Body of pancreas (tissue), 4 donors: Measurements from ENCODE around the gene DENND5B. TPM values are rescaled to one million over a fixed set of nuclear protein-coding genes. Genes with fewer than 3 reads are reported as not detected.

Experiments used
- ATAC-seq: fragments of 150-250 bp; one replicate; pipeline ENCODE4 v1.9.1; 2016
- DNase-seq, 4 donors: peaks; one replicate each; pipeline ENCODE4 v3.0.0-alpha.2; 2019
- H3K27ac ChIP-seq, 4 donors: fragments of 200-600 bp; sonication (generic); 1 replicate in 3 of 4; 2 replicates in 1 of 4; pipeline versions ENCODE4 v1.5.1 to v1.6.1; 2016 to 2019; ENCODE audit warnings: mild to moderate bottlenecking in 1 of 4, mixed read lengths in 1 of 4, moderate library complexity in 1 of 4
- H3K27me3 ChIP-seq, 2 donors: fragments of 200-600 bp; sonication (generic); one replicate each; pipeline ENCODE4 v1.6.0; 2016; ENCODE audit warnings: mild to moderate bottlenecking in 1 of 2
- H3K36me3 ChIP-seq, 2 donors: fragments of 200-600 bp; sonication (generic); replicated peaks in 1 of 2; 2 replicates each; pipeline ENCODE4 v1.5.1; 2016; ENCODE audit warnings: low read depth in 2 of 2; ENCODE audit not compliant: insufficient read depth in 1 of 2
- H3K4me1 ChIP-seq: fragments of 200-600 bp; sonication (generic); one replicate; pipeline ENCODE4 v1.6.0; 2016
- H3K4me3 ChIP-seq, 2 donors: fragments of 200-600 bp; sonication (generic); 1 replicate in 1 of 2; 2 replicates in 1 of 2; pipeline ENCODE4 v1.5.1; 2016 to 2019
- H3K9me3 ChIP-seq, 3 donors: fragments of 200-600 bp; sonication (generic); 1 replicate in 2 of 3; 2 replicates in 1 of 3; pipeline ENCODE4 v1.5.1; 2016
- CTCF ChIP-seq, 7 experiments: fragments of 450-650 bp in 4 of 7; fragments of 200-600 bp in 3 of 7; sonication (generic) in 3 of 7; IDR thresholded peaks; one replicate each; pipeline ENCODE4 v1.5.1; 2016 to 2019; ENCODE audit warnings: antibody characterized with exemption in 7 of 7
- POLR2A ChIP-seq, 3 donors: fragments of 450-650 bp; IDR thresholded peaks; one replicate each; pipeline ENCODE4 v1.6.1; 2016; ENCODE audit warnings: antibody characterized with exemption in 3 of 3, mild to moderate bottlenecking in 2 of 3
- WGBS, 2 donors: methylation state at CpG; one replicate each; pipeline ENCODE4 v1.1.5; 2017; 5-methylcytosine and 5-hydroxymethylcytosine counted together
- intact Hi-C: fragments of 100-400 bp; cut with DNase I; formaldehyde crosslinking; loops from one replicate; pipeline ENCODE4 v1.15.1; 2023
- total RNA-seq, 2 donors: library from RNA; depleted of rRNA; stranded (reverse); fragments of >200 nt; gene quantifications; one replicate each; pipeline ENCODE4 v1.1.0, GENCODE V29; 2016

DENND5B gene
- total RNA-seq, 2 donors from 2014 or later = 8.8 to 32.0 TPM

GRCh38 chr12:31586728-31587127 is 4.2 kb downstream of the DENND5B start:
- Histone ChIP-seq H3K4me1 (peaks cover 32% of the 10 kb centered on the region), H3K9me3 (no peaks in the 10 kb centered on the region), H3K27me3 (no peaks in the 10 kb centered on the region), H3K36me3 (no peaks in the 10 kb centered on the region), H3K27ac (no peak overlapping the region), H3K4me3 (no peak overlapping the region)
- ATAC-seq (no peak), DNase-seq (no peak)
- intact Hi-C loops = no loop called here
- TF ChIP-seq POLR2A (IDR thresholded peaks at IDR 0.05) (no peak), CTCF (IDR thresholded peaks at IDR 0.05) (no peak)
- WGBS, 2 donors = 84 to 87% methylated on average over 4 of the region's 4 CpGs

GRCh38 chr12:31585895-31586294 is 5.0 kb downstream of the DENND5B start:
- Histone ChIP-seq H3K9me3 (no peaks in the 10 kb centered on the region), H3K27me3 (no peaks in the 10 kb centered on the region), H3K4me3 (no peak overlapping the region), H3K27ac (no peak overlapping the region), H3K4me1 (peaks cover 27% of the 10 kb centered on the region), H3K36me3 (no peaks in the 10 kb centered on the region)
- no peak for ATAC-seq
- TF ChIP-seq CTCF (IDR thresholded peaks at IDR 0.05) (no peak), POLR2A (IDR thresholded peaks at IDR 0.05) (no peak)
- intact Hi-C loops = no loop called here
- no peak for DNase-seq
- WGBS, 2 donors = 42 to 48% methylated on average over 2 of the region's 2 CpGs

- no peak for ATAC-seq
- intact Hi-C loops = no loop called here
- WGBS, 2 donors = 68 to 70% methylated on average over 3 of the region's 3 CpGs
- Histone ChIP-seq H3K4me1 (peaks cover 27% of the 10 kb centered on the region), H3K9me3 (no peaks in the 10 kb centered on the region), H3K4me3 (no peak overlapping the region), H3K27me3 (no peaks in the 10 kb centered on the region), H3K27ac (no peak overlapping the region), H3K36me3 (no peaks in the 10 kb centered on the region)
- no peak for DNase-seq
- TF ChIP-seq POLR2A (IDR thresholded peaks at IDR 0.05) (no peak), CTCF (IDR thresholded peaks at IDR 0.05) (no peak)
Measured at GRCh38 chr12:31585271-31585670, 5.7 kb downstream of the DENND5B start.

GRCh38 chr12:31584782-31585181 is 6.2 kb downstream of the DENND5B start:
- DNase-seq (no peak), ATAC-seq (no peak)
- H3K4me3 ChIP-seq = no peak overlapping the region
- 80 to 85% methylated on average over 6 of the region's 6 CpGs for WGBS, 2 donors
- H3K36me3 ChIP-seq = no peaks in the 10 kb centered on the region
- intact Hi-C loops = no loop called here
- H3K9me3 ChIP-seq = no peaks in the 10 kb centered on the region
- no peak overlapping the region for H3K27ac ChIP-seq
- TF ChIP-seq POLR2A (IDR thresholded peaks at IDR 0.05) (no peak), CTCF (IDR thresholded peaks at IDR 0.05) (no peak)
- no peaks in the 10 kb centered on the region for H3K27me3 ChIP-seq
- peaks cover 27% of the 10 kb centered on the region for H3K4me1 ChIP-seq

DNA sequence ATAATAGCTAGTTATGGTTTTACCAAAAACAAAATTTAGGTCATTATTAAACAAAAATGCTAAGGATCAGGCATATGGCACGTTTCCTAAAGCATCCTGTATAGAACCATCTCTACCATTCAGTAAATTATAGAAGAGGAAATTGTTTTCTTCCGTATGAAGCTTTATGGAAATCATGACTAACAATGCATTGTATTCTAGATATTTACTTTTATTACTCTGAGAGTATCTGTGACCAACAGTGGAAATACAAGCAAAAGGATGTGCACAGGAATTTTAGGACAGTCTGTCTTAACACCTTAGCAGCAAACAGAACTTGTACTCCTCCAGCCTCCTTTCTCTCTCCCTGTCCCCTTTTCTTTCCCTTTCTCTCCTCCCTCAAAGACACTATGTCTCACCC is 7.1 kb downstream of the DENND5B start:
- Histone ChIP-seq H3K36me3 (no peaks in the 10 kb centered on the region), H3K4me3 (no peak overlapping the region), H3K27me3 (no peaks in the 10 kb centered on the region), H3K9me3 (no peaks in the 10 kb centered on the region), H3K4me1 (peaks cover 23% of the 10 kb centered on the region), H3K27ac (no peak overlapping the region)
- ATAC-seq (no peak), DNase-seq (no peak)
- intact Hi-C loops = no loop called here
- WGBS, 2 donors = 75 to 78% methylated on average over 2 of the region's 2 CpGs
- TF ChIP-seq POLR2A (IDR thresholded peaks at IDR 0.05) (no peak), CTCF (IDR thresholded peaks at IDR 0.05) (no peak)
